GM18907 (cell line): ENCODE measurements around the gene AMZ1.
"Not testable (repeated sequence)": the region's sequence is repeated elsewhere in the genome, so short reads cannot be mapped to it uniquely, and the experiment has no call there.

Experiments used
- ATAC-seq: cut with Tn5 transposase; IDR thresholded peaks from one replicate; pipeline ENCODE4 v1.9.1; 2021; ENCODE audit warnings: mild to moderate bottlenecking, moderate library complexity; ENCODE audit not compliant: unreplicated experiment

AMZ1 gene

DNA sequence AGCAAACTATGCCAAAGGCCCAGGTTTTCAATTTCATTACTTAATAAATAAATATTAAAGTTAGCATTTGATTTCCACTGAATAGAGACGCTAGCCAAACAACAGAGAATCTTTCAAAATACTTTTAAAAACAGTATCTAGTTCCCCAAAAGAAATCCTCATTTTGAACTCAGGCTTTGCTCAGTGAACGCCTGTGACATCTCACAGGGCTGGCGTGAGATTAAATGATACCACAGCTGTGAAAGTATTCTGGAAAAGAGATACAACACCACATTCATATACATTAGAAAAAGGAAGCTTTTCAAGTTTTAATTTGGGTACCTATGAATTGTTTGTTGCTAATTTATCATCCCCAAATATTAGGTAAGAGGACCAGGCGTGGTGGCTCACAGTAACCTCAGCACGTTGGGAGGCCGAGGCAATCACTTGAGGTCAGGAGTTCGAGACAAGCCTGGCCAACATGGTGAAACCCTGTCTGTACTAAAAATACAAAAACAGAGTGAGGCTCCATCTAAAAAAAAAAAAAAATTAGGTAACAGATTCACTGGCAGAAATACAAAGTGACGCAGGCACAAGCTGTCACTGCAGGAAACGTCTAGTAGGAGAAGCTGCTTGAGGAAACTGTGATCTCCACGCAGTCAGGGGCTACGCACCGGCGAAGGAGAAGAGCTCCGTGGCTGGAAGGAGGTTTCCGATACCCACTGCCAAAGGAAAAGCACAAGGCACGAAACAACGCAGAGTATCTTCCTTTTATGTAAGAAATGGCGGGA lies 50.0 kb downstream of the AMZ1 start:
- ATAC-seq = no peak

GRCh38 chr7:2738766-2739549 lies 51.0 kb downstream of the AMZ1 start:
- no peak for ATAC-seq

GRCh38 chr7:2743523-2744185 lies 55.7 kb downstream of the AMZ1 start:
- ATAC-seq = not testable (repeated sequence)

DNA sequence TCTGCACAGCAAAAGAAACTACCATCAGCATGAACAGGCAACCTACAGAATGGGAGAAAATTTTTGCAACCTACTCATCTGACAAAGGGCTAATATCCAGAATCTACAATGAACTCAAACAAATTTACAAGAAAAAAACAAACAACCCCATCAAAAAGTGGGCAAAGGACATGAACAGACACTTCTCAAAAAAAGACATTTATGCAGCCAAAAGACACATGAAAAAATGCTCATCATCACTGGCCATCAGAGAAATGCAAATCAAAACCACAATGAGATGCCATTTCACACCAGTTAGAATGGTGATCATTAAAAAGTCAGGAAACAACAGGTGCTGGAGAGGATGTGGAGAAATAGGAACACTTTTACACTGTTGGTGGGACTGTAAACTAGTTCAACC lies 60.7 kb downstream of the AMZ1 start:
- ATAC-seq = not testable (repeated sequence)

DNA sequence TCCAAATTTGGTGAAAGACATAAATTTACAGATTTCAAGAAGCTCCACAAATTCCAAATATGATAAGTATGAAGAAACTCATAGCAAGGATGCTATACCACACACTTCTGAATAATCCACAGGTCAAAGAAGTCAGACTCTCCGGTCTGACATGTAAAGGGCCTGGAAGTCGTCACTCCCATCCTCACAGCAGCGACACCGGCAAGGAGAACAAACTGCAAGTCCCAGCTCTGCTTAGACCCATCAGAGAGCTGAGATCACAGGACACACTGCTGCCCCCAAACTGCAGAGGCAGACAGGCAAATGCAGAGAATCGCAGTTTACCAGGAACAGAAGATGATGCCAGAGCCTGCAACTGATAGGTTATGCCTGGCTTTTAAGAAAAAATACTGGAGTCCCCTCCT lies 62.0 kb downstream of the AMZ1 start:
- no peak for ATAC-seq

GRCh38 chr7:2751086-2751485 lies 63.1 kb downstream of the AMZ1 start:
- no peak for ATAC-seq

GRCh38 chr7:2753148-2753547 lies 65.1 kb downstream of the AMZ1 start:
- no peak for ATAC-seq

GRCh38 chr7:2754086-2754485 lies 66.1 kb downstream of the AMZ1 start:
- no peak for ATAC-seq

GRCh38 chr7:2754912-2755311 lies 66.9 kb downstream of the AMZ1 start:
- ATAC-seq = no peak

DNA sequence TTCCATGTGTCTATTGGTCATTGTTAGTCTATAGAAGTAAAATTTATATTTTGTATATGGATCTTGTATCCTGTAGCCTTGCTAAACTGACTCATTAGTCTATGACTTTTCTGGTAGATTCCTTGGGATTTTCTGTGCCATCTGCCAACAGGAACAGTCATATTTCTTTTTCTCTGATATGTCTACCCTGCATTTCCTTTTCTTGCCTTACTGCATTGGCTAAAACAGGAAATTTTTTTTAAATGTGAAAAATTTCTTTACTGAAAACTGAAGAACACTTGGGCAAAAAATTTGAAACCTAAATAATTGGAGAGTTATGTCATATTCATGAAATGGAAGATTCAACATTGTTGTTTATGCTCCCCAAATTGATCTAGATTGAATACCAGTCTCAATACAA lies 67.5 kb downstream of the AMZ1 start:
- ATAC-seq = no peak

DNA sequence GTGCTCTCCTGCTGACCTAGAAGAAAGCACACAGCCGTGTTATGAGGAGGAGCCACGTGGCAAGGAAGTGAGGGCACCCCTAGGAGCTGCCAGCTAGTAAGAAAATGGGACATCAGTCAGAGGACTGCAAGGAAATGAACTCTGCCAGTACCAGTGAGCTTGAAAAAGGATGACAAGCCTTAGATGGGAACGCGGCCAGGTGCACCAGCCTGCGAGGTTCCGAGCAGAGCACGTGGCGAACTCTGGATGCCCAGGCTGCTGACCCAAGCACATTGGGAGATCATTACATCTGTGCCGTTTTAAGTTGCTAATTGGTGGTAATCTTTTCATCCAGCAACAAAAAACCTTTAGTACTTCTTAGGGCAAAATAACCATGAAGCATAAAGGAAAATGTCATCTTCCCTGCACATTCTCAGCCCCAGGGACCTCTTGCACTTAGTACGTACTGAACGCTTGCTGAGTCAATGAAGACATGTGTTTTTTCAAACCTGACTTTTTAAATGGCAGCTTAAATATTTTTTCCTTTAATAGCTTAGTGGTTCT lies 69.4 kb downstream of the AMZ1 start:
- peak; percentile 5 for ATAC-seq

GRCh38 chr7:2757904-2758672 lies 70.1 kb downstream of the AMZ1 start:
- ATAC-seq = peak; percentile 67

DNA sequence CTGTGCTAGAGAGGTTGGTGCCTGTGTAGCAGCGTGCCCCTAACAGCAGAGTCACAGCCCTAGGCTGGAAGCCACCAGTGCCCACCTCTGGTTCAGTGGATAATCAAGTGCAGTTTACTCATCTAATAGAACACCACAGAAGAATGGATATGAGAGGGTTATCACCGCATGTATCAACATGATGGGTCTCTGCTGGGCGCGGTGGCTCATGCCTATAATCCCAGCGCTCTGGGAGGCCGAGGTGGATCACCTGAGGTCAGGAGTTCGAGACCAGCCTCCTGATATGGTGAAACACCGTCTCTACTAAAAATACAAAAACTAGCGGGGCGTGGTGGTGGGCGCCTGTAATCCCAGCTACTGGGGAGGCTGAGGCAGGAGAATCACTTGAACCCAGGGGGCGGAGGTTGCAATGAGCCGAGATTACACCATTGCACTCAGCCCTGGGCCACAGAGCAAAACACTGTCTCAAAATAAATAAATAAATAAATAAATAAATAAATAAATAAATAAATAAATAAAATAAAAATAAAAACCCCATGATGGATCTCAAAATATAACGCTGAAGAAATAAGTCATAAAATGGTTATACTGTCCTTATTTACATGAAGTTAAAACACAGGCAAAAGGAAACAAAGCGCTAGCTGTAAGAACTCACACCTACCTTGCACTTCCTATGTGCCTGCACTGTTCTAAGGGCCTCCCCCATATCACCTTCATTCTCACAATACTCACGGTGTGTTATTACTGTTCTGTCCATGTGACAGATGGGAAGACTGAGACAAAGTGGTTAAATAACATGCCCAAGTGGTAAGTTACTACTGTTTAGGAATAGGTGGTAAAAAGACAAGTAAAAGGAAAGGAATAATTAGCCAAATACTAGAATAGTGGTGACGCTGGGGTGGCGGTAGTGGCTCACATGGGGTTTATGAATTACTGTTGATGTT lies 70.9 kb downstream of the AMZ1 start:
- no peak for ATAC-seq

DNA sequence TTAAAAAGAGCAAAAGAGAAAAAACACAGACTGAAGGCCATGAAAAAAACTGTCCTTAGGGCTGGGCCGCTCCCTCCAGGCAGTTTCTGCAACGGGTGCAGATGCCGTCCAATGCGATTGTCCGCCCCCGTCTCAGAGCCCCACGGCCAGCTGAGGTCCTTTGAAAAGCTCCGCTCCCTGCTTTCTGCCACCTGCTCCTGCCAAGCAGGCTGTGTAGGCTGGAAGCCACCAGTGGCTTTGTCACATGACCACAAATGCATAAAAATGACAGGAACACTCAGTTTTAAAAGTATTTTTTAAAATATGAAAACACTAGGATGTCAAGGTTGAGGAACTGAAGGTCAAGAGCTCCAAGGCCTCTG lies 71.7 kb downstream of the AMZ1 start:
- ATAC-seq = no peak

- ATAC-seq = no peak
Measured at GRCh38 chr7:2760098-2760889, 72.3 kb downstream of the AMZ1 start.

- ATAC-seq = no peak
Measured at GRCh38 chr7:2761131-2761624, 73.2 kb downstream of the AMZ1 start.

DNA sequence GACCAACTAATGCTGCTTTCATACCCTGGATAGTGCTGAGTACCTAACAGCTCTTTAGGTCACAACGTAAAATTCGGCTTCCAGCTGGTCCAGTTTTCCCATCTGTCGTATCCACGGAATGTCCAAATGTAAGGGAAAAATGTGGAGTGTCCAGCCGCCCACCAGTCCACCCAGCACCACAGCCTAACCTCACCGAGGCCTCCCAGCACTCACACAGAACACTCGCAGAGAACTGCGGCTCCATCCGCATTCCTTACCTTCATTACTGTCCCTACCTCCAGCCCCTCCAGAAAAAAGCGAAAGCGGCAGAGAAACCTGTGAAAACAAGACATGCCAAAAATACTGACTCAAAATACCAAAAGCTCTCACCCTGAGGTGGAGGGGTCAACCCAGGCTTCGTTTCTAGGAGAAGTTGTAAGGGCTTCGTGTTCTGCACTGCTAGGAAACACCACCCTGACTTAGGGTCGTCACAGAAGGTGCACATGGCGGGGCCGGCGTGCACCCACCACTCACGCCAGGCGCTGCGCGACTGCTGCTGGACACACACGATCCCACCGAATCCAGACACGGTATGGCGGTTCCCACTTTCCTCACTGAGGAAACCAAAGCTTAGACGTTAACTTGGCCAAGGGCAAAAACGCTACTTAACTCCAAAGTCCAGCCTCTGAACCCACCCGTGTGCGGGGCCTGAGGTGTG lies 73.9 kb downstream of the AMZ1 start:
- no peak for ATAC-seq

GRCh38 chr7:2763597-2763996 lies 75.6 kb downstream of the AMZ1 start:
- no peak for ATAC-seq
